Mesenchymal stem cell (in vitro differentiated cells and primary cell): ENCODE measurements around the gene HOXA5.
A peak's percentile ranks its signal among the peaks of the same experiment; 100 is the strongest.

Experiments
- DNase-seq: peaks from one replicate; pipeline ENCODE4 v3.0.0-alpha.2; 2013
- H2AFZ ChIP-seq: one replicate; pipeline ENCODE4 v1.6.1; 2013; ENCODE audit warnings: low read depth, mild to moderate bottlenecking, control low read depth, inconsistent platforms, low read length, moderate library complexity
- H2AK5ac ChIP-seq: 2 replicates; pipeline ENCODE4 v1.6.1; 2013; ENCODE audit warnings: low read length, moderate library complexity, mild to moderate bottlenecking, inconsistent platforms; ENCODE audit not compliant: severe bottlenecking
- H2BK120ac ChIP-seq: one replicate; pipeline ENCODE4 v1.6.1; 2013; ENCODE audit warnings: low read depth, mild to moderate bottlenecking, inconsistent platforms, low read length, moderate library complexity
- H2BK12ac ChIP-seq, 2 experiments: one replicate each; pipeline ENCODE4 v1.6.1; 2013; ENCODE audit warnings: inconsistent platforms in 2 of 2, low read length in 2 of 2, mild to moderate bottlenecking in 2 of 2, moderate library complexity in 2 of 2, control low read depth in 1 of 2
- H2BK15ac ChIP-seq: one replicate; pipeline ENCODE4 v1.6.1; 2013; ENCODE audit warnings: mild to moderate bottlenecking, low read depth, inconsistent platforms; ENCODE audit not compliant: poor library complexity, severe bottlenecking
- H2BK5ac ChIP-seq: 2 replicates; pipeline ENCODE4 v1.6.1; 2013; ENCODE audit warnings: low read depth, mild to moderate bottlenecking, low read length, control low read depth, inconsistent platforms; ENCODE audit not compliant: poor library complexity, severe bottlenecking
- H3K14ac ChIP-seq, 2 experiments: one replicate each; pipeline ENCODE4 v1.6.1; 2013; ENCODE audit warnings: inconsistent platforms in 2 of 2, low read length in 2 of 2, control low read depth in 1 of 2, mild to moderate bottlenecking in 1 of 2, moderate library complexity in 1 of 2
- H3K18ac ChIP-seq, 2 experiments: one replicate each; pipeline ENCODE4 v1.6.1; 2013; ENCODE audit warnings: inconsistent platforms in 2 of 2, low read length in 2 of 2, control low read depth in 1 of 2, low read depth in 1 of 2, mild to moderate bottlenecking in 1 of 2
- H3K23ac ChIP-seq, 2 experiments: one replicate each; pipeline ENCODE4 v1.6.1; 2013; ENCODE audit warnings: inconsistent platforms in 2 of 2, low read length in 2 of 2, mild to moderate bottlenecking in 2 of 2, moderate library complexity in 2 of 2, control low read depth in 1 of 2
- H3K27ac ChIP-seq: 2 replicates; pipeline ENCODE4 v1.5.1; 2013; ENCODE audit warnings: mild to moderate bottlenecking, moderate library complexity, low read length, control low read depth, inconsistent platforms; ENCODE audit not compliant: poor library complexity, severe bottlenecking
- H3K27me3 ChIP-seq, 2 experiments: 2 replicates each; pipeline versions ENCODE4 v1.6.1 to v1.7.0; 2013; ENCODE audit warnings: low read length in 2 of 2, mild to moderate bottlenecking in 2 of 2, moderate library complexity in 2 of 2, control low read depth in 1 of 2, inconsistent platforms in 1 of 2; ENCODE audit not compliant: control insufficient read depth in 1 of 2, insufficient read depth in 1 of 2
- H3K36me3 ChIP-seq, 2 experiments: 2 replicates each; pipeline versions ENCODE4 v1.6.1 to v1.7.0; 2013; ENCODE audit warnings: low read length in 2 of 2, control low read depth in 1 of 2, inconsistent platforms in 1 of 2, low read depth in 1 of 2, mild to moderate bottlenecking in 1 of 2; ENCODE audit not compliant: insufficient read depth in 2 of 2, control insufficient read depth in 1 of 2
- H3K4ac ChIP-seq, 2 experiments: one replicate each; pipeline ENCODE4 v1.6.1; 2013; ENCODE audit warnings: inconsistent platforms in 2 of 2, low read length in 2 of 2, mild to moderate bottlenecking in 2 of 2, moderate library complexity in 2 of 2, control low read depth in 1 of 2, low read depth in 1 of 2
- H3K4me1 ChIP-seq: 2 replicates; pipeline ENCODE4 v1.6.1; 2013; ENCODE audit warnings: low read depth, low read length, control low read depth; ENCODE audit not compliant: control insufficient read depth, insufficient read depth
- H3K4me2 ChIP-seq: 2 replicates; pipeline ENCODE4 v1.6.1; 2013; ENCODE audit warnings: low read length, mild to moderate bottlenecking, inconsistent platforms; ENCODE audit not compliant: poor library complexity, severe bottlenecking
- H3K4me3 ChIP-seq, 2 experiments: 2 replicates each; pipeline versions ENCODE4 v1.5.1 to v1.7.0; 2013; ENCODE audit warnings: low read length in 2 of 2, mild to moderate bottlenecking in 2 of 2, control low read depth in 1 of 2, low read depth in 1 of 2; ENCODE audit not compliant: insufficient read depth in 1 of 2
- H3K79me1 ChIP-seq: replicated peaks from 2 replicates; pipeline ENCODE4 v1.6.1; 2013; ENCODE audit warnings: mild to moderate bottlenecking, control low read depth, low read length, inconsistent platforms; ENCODE audit not compliant: poor library complexity, severe bottlenecking
- H3K9ac ChIP-seq: 2 replicates; pipeline ENCODE4 v1.7.0; 2013; ENCODE audit warnings: mild to moderate bottlenecking, low read length, moderate library complexity
- H3K9me3 ChIP-seq: 2 replicates; pipeline ENCODE4 v1.7.0; 2013; ENCODE audit warnings: mild to moderate bottlenecking, low read length; ENCODE audit not compliant: control insufficient read depth
- H4K8ac ChIP-seq: one replicate; pipeline ENCODE4 v1.6.1; 2013; ENCODE audit warnings: inconsistent platforms, mild to moderate bottlenecking, low read length, moderate library complexity
- H4K91ac ChIP-seq: one replicate; pipeline ENCODE4 v1.6.1; 2013; ENCODE audit warnings: mild to moderate bottlenecking, low read length, inconsistent platforms
- WGBS: methylation state at CpG from one replicate; pipeline ENCODE4 v1.1.7; 2013; ENCODE audit warnings: mixed read lengths; 5-methylcytosine and 5-hydroxymethylcytosine counted together

HOXA5 gene

DNA sequence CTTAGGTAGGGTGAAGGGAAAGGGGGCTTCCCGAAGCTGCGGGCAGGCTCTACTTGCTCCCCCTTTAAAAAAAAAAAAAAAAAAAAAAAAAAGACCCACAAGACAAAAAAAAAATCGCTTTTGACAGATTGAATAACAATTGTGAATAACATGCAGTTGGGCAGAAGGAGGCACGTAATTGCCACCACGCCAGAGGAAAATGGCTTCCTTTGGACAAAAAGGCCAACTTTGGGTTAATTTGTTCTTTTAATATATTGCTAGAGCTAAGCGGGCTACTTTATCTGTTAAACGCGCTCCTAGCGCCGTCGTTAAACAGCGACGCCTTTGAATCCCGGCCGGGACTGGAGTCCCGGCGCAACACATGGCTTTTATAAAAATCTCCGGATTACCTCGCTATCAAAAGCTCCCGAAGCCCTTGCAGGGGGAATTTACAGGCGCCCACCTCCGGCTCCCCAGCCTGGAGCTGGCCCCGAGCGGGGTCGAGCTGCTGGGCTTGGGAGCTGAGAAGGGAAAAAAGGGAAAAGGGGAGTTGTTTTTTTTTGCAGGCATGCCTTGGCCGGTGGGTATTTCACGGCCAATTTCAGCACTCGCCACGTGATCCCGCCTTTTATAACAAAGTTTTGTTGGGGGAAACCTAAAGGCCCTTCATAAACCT is 40.3 kb upstream of the HOXA5 start:
- under 1% methylated on average over 28 of the region's 30 CpGs for WGBS
- Histone ChIP-seq H4K91ac (no peak overlapping the region), H2BK5ac (peak overlapping the region; percentile 75), H3K23ac (no peak overlapping the region), H3K9me3 (no peaks in the 10 kb centered on the region), H2AK5ac (no peak overlapping the region), H3K9ac (peak overlapping the region; percentile 94), H2BK120ac (peak overlapping the region; percentile 43), H3K27ac (peak overlapping the region; percentile 70), H4K8ac (peak overlapping the region; percentile 46), H3K4ac (no peak overlapping the region), H2BK15ac (no peak overlapping the region), H3K27me3 (peaks cover 0 to 8% of the 10 kb centered on the region in 2 experiments), H3K4me3 (peak overlapping the region; percentile 79 to 84), H2AFZ (no peak overlapping the region), H3K18ac (no peak overlapping the region), H3K79me1 (no peaks in the 10 kb centered on the region), H2BK12ac (peak overlapping the region in 1 of 2 experiments; percentile 78), H3K4me2 (peak overlapping the region; percentile 88), H3K4me1 (peaks cover 18% of the 10 kb centered on the region), H3K36me3 (peaks cover 6 to 13% of the 10 kb centered on the region in 2 experiments), H3K14ac (no peak overlapping the region)
- peak; percentile 55 for DNase-seq

DNA sequence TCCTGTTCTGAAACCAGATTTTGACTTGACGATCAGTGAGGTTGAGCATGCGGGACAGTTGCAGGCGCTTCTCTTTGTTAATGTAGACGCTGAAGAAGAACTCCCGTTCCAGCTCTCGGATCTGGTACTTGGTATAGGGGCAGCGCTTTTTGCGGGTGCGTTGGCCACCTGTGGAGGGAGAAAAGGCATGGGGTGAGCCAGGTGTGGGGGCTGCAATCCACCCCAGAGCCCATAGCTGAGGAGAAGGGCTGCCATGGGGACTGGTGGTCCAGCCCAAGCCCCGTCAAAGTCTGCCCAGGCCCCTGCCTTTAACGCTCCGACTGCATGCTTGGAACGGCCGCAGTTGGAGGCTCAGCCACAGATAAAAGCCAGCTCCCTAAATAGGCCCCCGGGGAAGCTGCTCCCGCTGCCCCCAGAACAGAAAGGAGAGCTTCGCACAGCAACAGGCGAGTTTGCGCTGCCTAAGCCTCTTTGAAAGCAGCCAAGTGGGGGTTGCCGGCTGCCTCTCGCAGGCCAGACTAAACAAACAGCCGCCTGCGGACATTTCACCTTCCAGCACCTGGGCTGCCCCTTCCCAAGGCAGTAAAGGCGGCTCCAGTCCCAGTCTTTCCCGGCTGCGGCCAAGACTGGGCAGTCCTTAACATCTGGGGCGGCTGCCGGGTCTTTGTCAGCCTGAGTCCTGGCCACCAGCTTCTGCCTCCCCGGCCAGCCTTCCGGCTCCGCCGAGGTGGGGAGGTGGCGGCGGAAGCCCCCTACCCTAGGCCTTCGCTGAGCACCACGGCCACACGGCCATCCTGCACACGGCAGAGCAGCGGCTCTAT is 39.6 kb upstream of the HOXA5 start:
- Histone ChIP-seq H3K4me3 (peak overlapping the region; percentile 68 to 84), H4K8ac (peak overlapping the region; percentile 46), H2AFZ (no peak overlapping the region), H3K36me3 (peaks cover 6 to 13% of the 10 kb centered on the region in 2 experiments), H3K4me1 (peaks cover 18% of the 10 kb centered on the region), H3K23ac (no peak overlapping the region), H2BK5ac (peak overlapping the region; percentile 57), H2BK12ac (peak overlapping the region in 1 of 2 experiments; percentile 78), H3K4me2 (peak overlapping the region; percentile 88), H3K4ac (no peak overlapping the region), H3K79me1 (no peaks in the 10 kb centered on the region), H3K9ac (peak overlapping the region; percentile 94), H3K9me3 (no peaks in the 10 kb centered on the region), H3K18ac (no peak overlapping the region), H2BK120ac (peak overlapping the region; percentile 43), H3K27me3 (peaks cover 0 to under 1% of the 10 kb centered on the region in 2 experiments), H4K91ac (peak overlapping the region; percentile 58), H3K14ac (no peak overlapping the region), H2AK5ac (peak overlapping the region; percentile 40), H2BK15ac (no peak overlapping the region), H3K27ac (peak overlapping the region; percentile 70)
- WGBS = 7% methylated on average over 30 of the region's 39 CpGs
- DNase-seq = no peak

DNA sequence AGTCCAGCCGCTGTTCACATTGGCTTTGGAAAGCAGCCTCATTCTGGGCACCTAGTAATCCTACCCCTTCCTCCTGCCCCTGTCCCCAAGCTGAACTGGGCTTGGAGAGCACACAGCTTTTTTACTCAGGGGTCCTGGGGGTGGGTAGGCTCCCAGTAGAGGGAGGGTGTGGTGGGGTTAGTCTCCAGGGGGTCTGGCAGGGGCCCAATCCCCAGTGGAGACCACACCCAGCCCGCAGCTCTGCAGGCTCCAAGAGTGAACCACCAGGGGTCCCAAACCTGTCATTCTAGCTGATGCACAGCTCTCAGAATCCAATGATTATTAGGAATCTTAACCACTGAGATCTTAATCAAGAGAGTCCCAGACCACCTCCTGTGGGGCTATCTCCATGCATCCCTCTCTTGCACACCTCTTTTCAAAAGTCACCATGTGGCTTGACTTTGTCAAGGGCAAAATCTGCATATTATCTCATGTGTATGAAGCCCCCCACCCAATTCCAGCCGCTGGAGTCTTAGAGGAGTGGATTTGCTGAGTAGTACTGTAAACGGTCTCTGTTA is 38.9 kb upstream of the HOXA5 start:
- Histone ChIP-seq H4K91ac (no peak overlapping the region), H3K9ac (peak overlapping the region; percentile 94), H3K27ac (peak overlapping the region; percentile 70), H3K14ac (no peak overlapping the region), H3K36me3 (peaks cover 6 to 14% of the 10 kb centered on the region in 2 experiments), H2BK15ac (no peak overlapping the region), H2BK12ac (no peak overlapping the region), H3K4me1 (peaks cover 18% of the 10 kb centered on the region), H2BK120ac (no peak overlapping the region), H3K9me3 (no peaks in the 10 kb centered on the region), H3K27me3 (no peaks in the 10 kb centered on the region), H2BK5ac (peak overlapping the region; percentile 57), H2AK5ac (no peak overlapping the region), H3K18ac (no peak overlapping the region), H3K4ac (no peak overlapping the region), H4K8ac (no peak overlapping the region), H3K23ac (no peak overlapping the region), H3K4me3 (peak overlapping the region; percentile 2 to 84), H3K79me1 (no peaks in the 10 kb centered on the region), H2AFZ (no peak overlapping the region), H3K4me2 (peak overlapping the region; percentile 88)
- 50% methylated on average over 1 of the region's 4 CpGs for WGBS
- DNase-seq = no peak

DNA sequence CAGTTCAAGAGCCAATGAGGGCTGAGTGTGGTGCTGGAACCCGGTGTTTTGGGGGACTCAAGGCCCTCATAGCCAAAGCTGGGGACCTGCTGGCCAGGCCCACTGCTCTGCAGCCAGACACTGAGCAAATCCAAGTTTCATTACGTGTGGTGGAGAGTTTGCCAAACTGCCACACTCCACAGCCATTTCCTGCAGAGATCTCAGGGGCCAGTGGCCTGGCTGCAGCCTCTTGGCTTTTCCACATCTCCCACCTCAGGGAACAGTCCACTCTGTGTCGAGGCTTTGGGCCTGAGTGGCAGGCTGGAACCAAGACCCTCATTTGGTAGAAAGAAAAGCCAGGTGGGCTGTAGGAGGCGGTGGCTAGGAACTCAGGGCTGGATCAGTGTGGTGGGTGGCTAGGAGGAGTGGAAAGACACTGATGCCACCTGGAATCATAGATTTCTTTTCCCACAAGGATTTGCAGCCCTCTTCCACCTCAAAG is 38.4 kb upstream of the HOXA5 start:
- Histone ChIP-seq H3K4me1 (peaks cover 18% of the 10 kb centered on the region), H3K4me2 (peak overlapping the region; percentile 49), H3K14ac (no peak overlapping the region), H3K23ac (peak overlapping the region in 1 of 2 experiments; percentile 23), H2BK12ac (no peak overlapping the region), H2BK15ac (no peak overlapping the region), H3K4me3 (no peak overlapping the region), H3K4ac (no peak overlapping the region), H2BK5ac (no peak overlapping the region), H3K9me3 (no peaks in the 10 kb centered on the region), H2AFZ (no peak overlapping the region), H2AK5ac (peak overlapping the region; percentile 10), H4K8ac (no peak overlapping the region), H3K36me3 (peaks cover 6 to 19% of the 10 kb centered on the region in 2 experiments), H3K27me3 (no peaks in the 10 kb centered on the region), H2BK120ac (no peak overlapping the region), H3K27ac (peak overlapping the region; percentile 39), H3K18ac (no peak overlapping the region), H4K91ac (no peak overlapping the region), H3K9ac (peak overlapping the region; percentile 94), H3K79me1 (no peaks in the 10 kb centered on the region)
- no peak for DNase-seq
- WGBS = 64% methylated on average over 4 of the region's 4 CpGs
